ENCODE measurements around the gene DDX19B. TPM values are rescaled to one million over a fixed set of nuclear protein-coding genes. Genes with fewer than 3 reads are reported as not detected.

Gene DDX19B
- total RNA-seq, result 10 to 100 TPM; 31.9 to 55.6 (median 38.3) TPM

- TF ChIP-seq CTCF (IDR thresholded peaks at IDR 0.05; ENCODE audit: low read depth), result no peak
Measured at GRCh38 chr16:70298988-70299938, at the start of gene DDX19B. Gene DDX19B (plus strand): TSS chr16:70299186. CDS start chr16:70299298, 112 bp downstream.

DNA sequence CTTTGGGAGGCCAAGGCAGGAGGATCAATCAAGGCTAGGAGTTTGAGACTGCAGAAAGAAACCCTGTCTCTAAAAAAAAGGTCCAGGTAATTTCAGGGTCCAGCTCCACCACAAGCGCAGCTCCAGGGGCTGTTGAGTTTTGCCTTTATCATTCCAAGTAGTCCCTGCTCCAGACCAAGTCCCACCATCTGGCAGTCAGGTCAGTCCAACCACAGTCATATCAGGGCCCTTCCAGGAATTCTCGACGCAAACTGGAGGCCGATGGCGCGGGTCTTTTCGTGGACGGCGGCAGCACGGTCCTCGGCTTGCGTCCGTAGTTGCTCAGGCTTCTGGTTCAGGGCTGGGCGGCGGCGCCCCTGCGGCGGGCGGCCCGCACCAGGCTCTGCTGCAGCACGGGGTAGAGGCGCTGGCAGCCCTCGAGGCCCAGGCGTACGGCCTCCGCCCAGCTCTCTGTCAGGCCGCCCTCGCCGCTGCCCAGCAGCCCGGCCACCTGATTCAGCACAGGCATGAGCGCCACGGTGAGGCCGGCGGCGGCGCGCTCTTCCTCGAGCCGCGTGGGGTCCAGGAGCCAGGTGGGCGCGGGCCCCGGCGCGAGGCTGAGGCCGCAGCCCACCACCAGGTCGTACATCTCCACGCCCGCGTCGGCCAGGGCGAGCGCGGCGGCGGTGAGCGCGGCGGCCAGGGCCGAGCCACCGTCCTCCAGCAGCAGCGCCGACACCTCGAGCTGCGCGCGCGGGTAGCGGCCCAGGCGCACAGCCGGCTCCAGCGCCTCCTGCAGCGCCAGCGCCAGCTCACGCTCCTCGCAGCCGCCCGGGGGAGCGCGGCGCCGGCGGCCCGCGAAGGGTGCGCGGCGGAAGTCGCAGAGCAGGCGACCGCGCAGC is 48.0 kb upstream of the DDX19B start:
- TF ChIP-seq CTCF (IDR thresholded peaks at IDR 0.05; ENCODE audit: low read depth), result no peak

GRCh38 chr16:70251629-70252354 is 47.2 kb upstream of the DDX19B start, which contains the start of gene EXOSC6:
Gene EXOSC6 (minus strand): TSS chr16:70251940. CDS start chr16:70251900, 40 bp downstream.
- TF ChIP-seq CTCF (IDR thresholded peaks at IDR 0.05; ENCODE audit: low read depth), result no peak

GRCh38 chr16:70252355-70252988 is 46.5 kb upstream of the DDX19B start:
- TF ChIP-seq CTCF (IDR thresholded peaks at IDR 0.05; ENCODE audit: low read depth), result no peak

DNA sequence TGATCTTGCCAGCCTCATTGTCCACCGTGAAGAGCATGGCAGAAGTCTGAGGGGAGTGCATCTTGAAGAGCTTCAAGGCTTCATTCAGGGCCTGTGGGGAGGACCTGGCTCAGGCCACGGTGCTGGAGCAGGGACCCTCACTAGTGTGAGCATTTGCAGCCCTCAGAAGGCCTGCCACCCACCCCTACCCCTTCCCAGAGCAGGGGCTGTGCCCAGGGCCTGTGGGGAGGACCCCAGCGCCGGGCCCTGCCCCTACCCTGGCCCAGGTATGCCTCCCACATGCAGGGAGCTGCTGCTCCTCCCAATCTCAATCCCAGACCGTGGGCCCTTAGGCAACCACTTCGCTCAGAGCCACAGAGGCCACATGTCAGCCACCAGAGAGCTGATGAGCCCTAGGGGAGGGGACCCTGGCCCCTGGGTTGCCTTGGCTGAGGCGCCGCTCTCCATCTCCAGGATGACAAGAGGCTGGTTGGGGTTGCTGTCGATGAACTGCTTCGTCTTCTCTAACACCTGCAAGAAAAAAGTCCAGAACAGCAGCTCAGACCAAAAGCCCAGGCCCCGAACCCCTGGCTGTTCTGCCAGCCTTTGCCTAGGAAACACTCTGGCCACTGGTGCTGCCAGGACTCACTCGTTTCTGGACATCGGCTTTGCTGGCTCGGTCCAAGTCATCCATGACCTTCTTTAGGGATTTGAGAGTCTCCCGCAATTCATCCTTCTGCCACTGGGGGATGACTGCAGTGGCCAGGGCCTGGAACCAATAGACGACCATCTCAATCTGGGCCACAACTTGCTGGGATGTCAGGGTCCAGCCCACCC is 45.5 kb upstream of the DDX19B start:
- TF ChIP-seq CTCF (IDR thresholded peaks at IDR 0.05; ENCODE audit: low read depth), result no peak

All from subcutaneous adipose tissue (tissue), 4 donors.